K562 (cell line): Measurements from ENCODE around the gene NAT10. TPM values are rescaled to one million over a fixed set of nuclear protein-coding genes. Genes with fewer than 3 reads are reported as not detected.

ENCODE experiments used
- ATF1 ChIP-seq, 2 experiments: fragments of 450-650 bp in 1 of 2; IDR thresholded peaks; 2 replicates each; pipeline ENCODE4 v1.6.1; 2016; ENCODE audit warnings: missing compliant biosample characterization in 1 of 2, missing genetic modification characterization in 1 of 2
- CBX3 ChIP-seq, 2 experiments: IDR thresholded peaks; 1 replicate in 1 of 2; 2 replicates in 1 of 2; pipeline ENCODE4 v1.6.1; 2012; ENCODE audit warnings: inconsistent platforms in 2 of 2, low read length in 2 of 2, borderline replicate concordance in 1 of 2, control low read depth in 1 of 2
- CHCHD3 ChIP-seq: fragments of 250-450 bp; sonication (Bioruptor Pico); IDR thresholded peaks from 2 replicates; pipeline ENCODE4 v2.1.2; 2022; ENCODE audit warnings: mild to moderate bottlenecking
- CSDE1 ChIP-seq, 2 experiments: fragments of 450-650 bp; IDR thresholded peaks; 2 replicates each; pipeline ENCODE4 v1.6.1; 2016; ENCODE audit warnings: mild to moderate bottlenecking in 1 of 2
- FOXJ2 ChIP-seq: fragments of 200-800 bp; sonication (Bioruptor generic); IDR thresholded peaks from 2 replicates; pipeline ENCODE4 v1.6.1; 2016; ENCODE audit warnings: missing genetic modification characterization, missing compliant biosample characterization
- GATAD2B ChIP-seq: fragments of 450-650 bp; IDR thresholded peaks from 2 replicates; pipeline ENCODE4 v1.6.1; 2017; ENCODE audit warnings: mild to moderate bottlenecking, borderline replicate concordance
- GTF2F1 ChIP-seq: IDR thresholded peaks from 2 replicates; pipeline ENCODE4 v1.6.1; 2011; ENCODE audit warnings: low read depth, low read length, improper control_type of control experiment
- HMBOX1 ChIP-seq: sonication (generic); IDR thresholded peaks from 2 replicates; pipeline ENCODE4 v1.6.1; 2016
- ILF3 ChIP-seq: fragments of 450-650 bp; IDR thresholded peaks from 2 replicates; pipeline ENCODE4 v1.6.1; 2018; ENCODE audit warnings: antibody characterized with exemption, mild to moderate bottlenecking, moderate library complexity, borderline replicate concordance
- MBD1 ChIP-seq: fragments of 250-450 bp; sonication (Bioruptor Pico); IDR thresholded peaks from 2 replicates; pipeline ENCODE4 v1.8.0; 2022; ENCODE audit warnings: inconsistent platforms
- SRSF9 ChIP-seq: fragments of 200-400 bp; formaldehyde crosslinking; IDR thresholded peaks from 2 replicates; pipeline ENCODE4 v1.6.1; 2017; ENCODE audit warnings: low read depth, low read length, borderline replicate concordance
- SUPT5H ChIP-seq: fragments of 450-650 bp; IDR thresholded peaks from 2 replicates; pipeline ENCODE4 v1.6.1; 2016
- TCFL5 ChIP-seq: fragments of 250-450 bp; sonication (Bioruptor Pico); conservative IDR thresholded peaks from 2 replicates; pipeline ENCODE4 v1.6.1; 2021; ENCODE audit warnings: mild to moderate bottlenecking, moderate library complexity, matching md5 sums
- ZNF507 ChIP-seq: conservative IDR thresholded peaks from 2 replicates; pipeline ENCODE4 v1.6.1; 2017; ENCODE audit warnings: missing genetic modification characterization, missing compliant biosample characterization
- ZNF75A ChIP-seq: fragments of 450-650 bp; formaldehyde crosslinking; IDR thresholded peaks from 2 replicates; pipeline ENCODE4 v1.4.0; 2020; ENCODE audit warnings: mild to moderate bottlenecking
- polyA plus RNA-seq, 8 experiments: library from polyadenylated mRNA; depleted of rRNA in 4 of 8; stranded (reverse) in 5 of 8; unstranded in 3 of 8; fragments of >200 nt; fragmentation: Nextera tagmentation in 2 of 8; fragmentation: Illumina TruSeq in 1 of 8; extraction: Ambion mirVana in 2 of 8; extraction: Trizol in 1 of 8; gene quantifications; 2 replicates each; pipeline versions ENCODE4 v1.2.1 to v1.2.3, GENCODE V29; 2011 to 2014; ENCODE audit warnings: inconsistent platforms in 1 of 8, missing spikeins in 1 of 8
- total RNA-seq, 7 experiments: library from RNA; depleted of rRNA in 6 of 7; stranded (reverse); fragments of >200 nt in 6 of 7; fragmentation: Illumina TruSeq in 2 of 7; extraction: Trizol in 2 of 7; gene quantifications; 2 replicates each; pipeline versions ENCODE4 v1.2.1 to v1.2.3, GENCODE V29; 2011 to 2021; ENCODE audit warnings: low replicate concordance in 1 of 7

Gene NAT10
- total and polyA plus RNA-seq, 9 of the 15 experiments (the other 6 are each of a cell fraction or from before 2014, with no cell fraction given): 55.4 to 125 (median 86.3) TPM

GRCh38 chr11:34105079-34105956 lies at the start of gene NAT10 (continued):
- TF ChIP-seq GATAD2B (no peak), ZNF507 (tag) (no peak), ATF1 (CRISPR knock-in tag; IDR thresholded peaks at IDR 0.05) (peak; percentile 94), ATF1 (tag; IDR thresholded peaks at IDR 0.05) (peak; percentile 99), ILF3 (peak; percentile 61; the same call in 1 of the 2 replicates), HMBOX1 (peak; percentile 57; the same call in 1 of the 2 replicates), CBX3 (IDR thresholded peaks at IDR 0.05; ENCODE audit: borderline replicate concordance in 1 of 2, low read length in 2 of 2) (no peak), GTF2F1 (0 out of 2 replicates have a peak, but pooled peaks have one; percentile 9), MBD1 (CRISPR knock-in tag) (no peak), SRSF9 (no peak), TCFL5 (CRISPR knock-in tag) (no peak), SUPT5H (peak; percentile 96), ZNF75A (peak; percentile 64; the same call in 1 of the 2 replicates), CHCHD3 (CRISPR knock-in tag) (peak; percentile 89), CSDE1 (IDR thresholded peaks at IDR 0.05) (peak in 1 of 2 experiments; percentile 74; a peak in 1 of 4 replicates), FOXJ2 (peak; percentile 70; the same call in 1 of the 2 replicates)
